DND-41 (cell line): ENCODE measurements around the gene ZNF750.

Experiments
- ATAC-seq: fragments of 200-7000 bp; cut with Tn5 transposase; 3 replicates; pipeline ENCODE4 v1.9.1; 2021; ENCODE audit warnings: low read depth; ENCODE audit not compliant: insufficient read depth
- DNase-seq: peaks from one replicate; pipeline ENCODE4 v3.0.0-alpha.2; 2020
- H2AFZ ChIP-seq: 2 replicates; pipeline ENCODE4 v1.6.0; 2012; ENCODE audit warnings: low read depth, low read length
- H3K27ac ChIP-seq: 2 replicates; pipeline ENCODE4 v1.5.1; 2012; ENCODE audit warnings: low read length, inconsistent platforms
- H3K27me3 ChIP-seq: fragments of 200-600 bp; sonication (generic); 2 replicates; pipeline ENCODE4 v1.6.0; 2012; ENCODE audit warnings: low read length, mild to moderate bottlenecking, inconsistent platforms; ENCODE audit not compliant: insufficient read depth, poor library complexity
- H3K36me3 ChIP-seq: 2 replicates; pipeline ENCODE4 v1.5.1; 2012; ENCODE audit warnings: low read length, inconsistent platforms; ENCODE audit not compliant: insufficient read depth
- H3K4me1 ChIP-seq: 2 replicates; pipeline ENCODE4 v1.5.1; 2012; ENCODE audit warnings: mild to moderate bottlenecking, low read length; ENCODE audit not compliant: insufficient read depth
- H3K4me2 ChIP-seq: 2 replicates; pipeline ENCODE4 v1.6.0; 2012; ENCODE audit warnings: mild to moderate bottlenecking, moderate library complexity, low read length, inconsistent platforms; ENCODE audit not compliant: insufficient read depth
- H3K4me3 ChIP-seq, 2 experiments: fragments of 200-600 bp in 1 of 2; shearing (Covaris generic) in 1 of 2; 2 replicates each; pipeline ENCODE4 v1.5.1; 2012 to 2016; ENCODE audit warnings: inconsistent platforms in 2 of 2, low read length in 2 of 2, mild to moderate bottlenecking in 2 of 2, low read depth in 1 of 2, moderate library complexity in 1 of 2
- H3K79me2 ChIP-seq: 2 replicates; pipeline ENCODE4 v1.6.0; 2012; ENCODE audit warnings: low read length, inconsistent platforms; ENCODE audit not compliant: insufficient read depth
- H3K9ac ChIP-seq: 2 replicates; pipeline ENCODE4 v1.6.0; 2012; ENCODE audit warnings: low read depth, mild to moderate bottlenecking, inconsistent platforms, low read length, moderate library complexity
- H3K9me3 ChIP-seq: 2 replicates; pipeline ENCODE4 v1.5.1; 2012; ENCODE audit warnings: low read length, moderate library complexity, mild to moderate bottlenecking, inconsistent platforms; ENCODE audit not compliant: insufficient read depth, severe bottlenecking
- H4K20me1 ChIP-seq: 2 replicates; pipeline ENCODE4 v1.6.0; 2012; ENCODE audit warnings: low read length; ENCODE audit not compliant: insufficient read depth
- EZH2 ChIP-seq: IDR thresholded peaks from 3 replicates; pipeline ENCODE4 v1.6.1; 2012; ENCODE audit warnings: borderline replicate concordance, low read depth, mild to moderate bottlenecking, moderate library complexity, low read length, inconsistent platforms; ENCODE audit not compliant: severe bottlenecking
- TF ChIP-seq, protein P1 (sequence below): IDR thresholded peaks from 2 replicates; pipeline ENCODE4 v1.5.1; 2012; ENCODE audit warnings: borderline replicate concordance, low read length, moderate library complexity, mild to moderate bottlenecking; ENCODE audit not compliant: poor library complexity, severe bottlenecking; ENCODE audit errors: extremely low read depth

The ZNF750 gene

GRCh38 chr17:82805823-82806222 lies 34.0 kb downstream of the ZNF750 start:
- Histone ChIP-seq H2AFZ (no peak overlapping the region), H3K79me2 (peaks cover 45% of the 10 kb centered on the region), H3K4me1 (no peaks in the 10 kb centered on the region), H4K20me1 (peaks cover 40% of the 10 kb centered on the region), H3K9me3 (peaks cover 4% of the 10 kb centered on the region), H3K4me2 (no peak overlapping the region), H3K27me3 (no peaks in the 10 kb centered on the region), H3K36me3 (peaks cover 74% of the 10 kb centered on the region), H3K4me3 (no peak overlapping the region), H3K9ac (no peak overlapping the region), H3K27ac (no peak overlapping the region)
- TF ChIP-seq, protein P1, sequence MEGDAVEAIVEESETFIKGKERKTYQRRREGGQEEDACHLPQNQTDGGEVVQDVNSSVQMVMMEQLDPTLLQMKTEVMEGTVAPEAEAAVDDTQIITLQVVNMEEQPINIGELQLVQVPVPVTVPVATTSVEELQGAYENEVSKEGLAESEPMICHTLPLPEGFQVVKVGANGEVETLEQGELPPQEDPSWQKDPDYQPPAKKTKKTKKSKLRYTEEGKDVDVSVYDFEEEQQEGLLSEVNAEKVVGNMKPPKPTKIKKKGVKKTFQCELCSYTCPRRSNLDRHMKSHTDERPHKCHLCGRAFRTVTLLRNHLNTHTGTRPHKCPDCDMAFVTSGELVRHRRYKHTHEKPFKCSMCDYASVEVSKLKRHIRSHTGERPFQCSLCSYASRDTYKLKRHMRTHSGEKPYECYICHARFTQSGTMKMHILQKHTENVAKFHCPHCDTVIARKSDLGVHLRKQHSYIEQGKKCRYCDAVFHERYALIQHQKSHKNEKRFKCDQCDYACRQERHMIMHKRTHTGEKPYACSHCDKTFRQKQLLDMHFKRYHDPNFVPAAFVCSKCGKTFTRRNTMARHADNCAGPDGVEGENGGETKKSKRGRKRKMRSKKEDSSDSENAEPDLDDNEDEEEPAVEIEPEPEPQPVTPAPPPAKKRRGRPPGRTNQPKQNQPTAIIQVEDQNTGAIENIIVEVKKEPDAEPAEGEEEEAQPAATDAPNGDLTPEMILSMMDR = no peak
- no peak for TF ChIP-seq EZH2
- ATAC-seq (no peak), DNase-seq (no peak)

DNA sequence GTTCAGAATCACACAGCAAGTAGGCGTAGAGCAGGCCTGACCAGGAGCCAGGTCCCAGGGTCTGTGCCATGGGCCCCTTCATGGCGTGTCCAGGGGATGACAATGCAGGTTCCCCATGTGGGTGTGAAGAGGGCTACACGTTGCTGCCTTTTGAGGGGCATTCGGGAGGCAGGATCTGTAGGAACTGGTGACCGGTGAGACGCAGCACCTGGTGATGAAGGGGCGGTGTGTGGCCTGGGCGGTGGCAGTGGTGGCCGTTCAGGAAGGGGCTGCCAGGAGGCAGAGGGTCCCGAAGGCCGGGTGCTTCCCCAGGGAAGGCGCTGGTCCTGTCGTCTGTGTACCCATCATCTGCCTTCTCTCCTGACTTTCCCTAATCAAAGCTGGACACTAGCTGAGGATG lies 34.6 kb downstream of the ZNF750 start:
- Histone ChIP-seq H3K27me3 (no peaks in the 10 kb centered on the region), H3K27ac (no peak overlapping the region), H3K4me1 (no peaks in the 10 kb centered on the region), H4K20me1 (peaks cover 40% of the 10 kb centered on the region), H2AFZ (no peak overlapping the region), H3K9me3 (peaks cover 4% of the 10 kb centered on the region), H3K4me2 (no peak overlapping the region), H3K79me2 (peaks cover 49% of the 10 kb centered on the region), H3K9ac (no peak overlapping the region), H3K4me3 (no peak overlapping the region), H3K36me3 (peaks cover 74% of the 10 kb centered on the region)
- no peak for ATAC-seq
- no peak for DNase-seq
- TF ChIP-seq, protein P1 = no peak
- TF ChIP-seq EZH2 = no peak

DNA sequence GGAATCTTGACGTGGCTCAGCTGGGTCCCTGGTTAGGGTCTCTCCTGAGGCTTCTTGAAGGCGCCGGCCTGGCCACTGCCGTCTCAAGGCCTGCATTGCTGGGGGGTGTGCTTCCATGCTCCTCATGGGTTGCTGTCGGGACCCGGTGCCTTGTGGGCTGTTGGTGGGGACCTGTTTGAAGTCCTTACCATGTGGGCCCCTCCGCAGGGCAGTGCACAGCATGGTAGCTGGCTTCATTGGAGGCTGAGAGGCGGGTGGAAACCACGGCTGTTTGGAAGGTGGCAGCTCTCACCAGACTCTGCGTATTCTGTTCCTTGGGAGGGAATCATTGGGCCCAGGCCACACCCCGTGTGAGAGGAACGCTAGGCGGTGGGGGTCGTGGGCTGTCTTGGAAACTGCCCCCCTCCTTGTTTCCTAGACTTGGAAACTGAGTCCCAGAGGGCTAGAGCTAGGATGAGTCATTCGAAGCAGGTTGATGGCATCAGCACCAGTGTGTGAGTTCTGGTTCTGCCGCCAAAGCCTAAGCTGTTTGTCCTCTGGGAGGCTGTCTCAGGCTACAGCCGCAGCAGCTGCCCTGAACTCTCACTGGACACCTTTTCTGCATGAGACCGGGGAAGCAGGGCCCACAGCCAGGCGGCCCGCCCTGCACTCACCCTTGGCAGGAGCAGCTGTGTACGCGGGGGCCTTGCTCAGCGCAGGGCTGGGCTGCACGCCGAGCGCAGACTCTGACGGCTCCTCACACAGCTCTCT lies 35.2 kb downstream of the ZNF750 start:
- Histone ChIP-seq H3K27ac (0 out of 2 replicates have a peak overlapping the region, but pooled peaks have one; percentile 30), H3K36me3 (peaks cover 74% of the 10 kb centered on the region), H4K20me1 (peaks cover 37% of the 10 kb centered on the region), H2AFZ (no peak overlapping the region), H3K9me3 (peaks cover 4% of the 10 kb centered on the region), H3K79me2 (peaks cover 49% of the 10 kb centered on the region), H3K9ac (no peak overlapping the region), H3K4me2 (no peak overlapping the region), H3K27me3 (no peaks in the 10 kb centered on the region), H3K4me3 (no peak overlapping the region), H3K4me1 (no peaks in the 10 kb centered on the region)
- ATAC-seq = no peak
- TF ChIP-seq EZH2 = no peak
- TF ChIP-seq, protein P1 = no peak
- DNase-seq = no peak
